H54 (cell line): ENCODE data around the gene GDNF.

ENCODE experiments used
- DNase-seq: peaks from one replicate; pipeline ENCODE4 v3.0.0; 2011; ENCODE audit warnings: low spot score, mixed read lengths; ENCODE audit not compliant: insufficient read length
- FAIRE-seq: peaks from 3 replicates; lab custom pipeline; 2011; peaks lifted over from hg19 to GRCh38; lab: Jason Lieb, UNC
- POLR2A ChIP-seq: IDR thresholded peaks from 2 replicates; pipeline ENCODE4 v1.6.1; 2011; ENCODE audit warnings: low read depth, mild to moderate bottlenecking, low read length

The GDNF gene

DNA sequence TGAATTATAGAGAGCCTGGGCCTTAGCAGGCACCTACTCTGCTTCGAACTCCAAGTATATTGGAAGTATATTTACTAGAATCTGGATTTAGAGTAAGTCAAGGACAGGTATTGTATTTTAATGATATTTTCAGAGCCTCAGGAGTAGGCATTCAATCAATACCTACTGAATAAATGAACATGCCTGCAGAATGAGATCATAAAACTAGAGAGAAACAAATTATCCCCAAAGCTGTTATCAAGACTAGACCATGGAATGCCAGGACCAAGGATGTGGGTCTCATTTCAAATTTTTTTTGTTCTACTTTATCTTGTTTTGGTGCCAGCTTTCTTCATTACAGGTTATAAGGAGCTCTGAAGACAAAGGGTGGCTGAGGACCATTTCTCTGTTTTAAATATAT lies 66.0 kb downstream of the GDNF start:
- FAIRE-seq (no peak), DNase-seq (no peak)
- TF ChIP-seq POLR2A: no peak

DNA sequence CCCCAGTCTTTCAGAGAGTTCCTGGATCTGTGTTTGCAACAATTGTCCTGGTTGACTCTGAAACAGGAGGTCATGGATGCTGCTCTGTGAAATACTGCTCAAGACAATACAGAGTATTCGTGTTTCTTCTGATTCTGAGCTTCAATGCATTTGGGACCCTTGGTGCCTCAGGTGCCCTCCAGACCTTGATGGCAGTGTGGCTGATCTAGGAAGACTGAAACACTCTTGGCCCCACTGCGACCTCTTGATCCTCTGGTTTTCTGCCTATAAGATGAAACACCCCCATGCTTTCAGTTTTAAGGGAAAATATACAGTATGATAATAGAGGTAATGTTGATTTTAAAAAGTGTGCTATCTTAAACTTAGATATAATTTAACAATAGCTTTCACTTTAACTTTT lies 67.6 kb downstream of the GDNF start:
- DNase-seq (no peak), FAIRE-seq (peak; percentile 11)
- TF ChIP-seq POLR2A: no peak

DNA sequence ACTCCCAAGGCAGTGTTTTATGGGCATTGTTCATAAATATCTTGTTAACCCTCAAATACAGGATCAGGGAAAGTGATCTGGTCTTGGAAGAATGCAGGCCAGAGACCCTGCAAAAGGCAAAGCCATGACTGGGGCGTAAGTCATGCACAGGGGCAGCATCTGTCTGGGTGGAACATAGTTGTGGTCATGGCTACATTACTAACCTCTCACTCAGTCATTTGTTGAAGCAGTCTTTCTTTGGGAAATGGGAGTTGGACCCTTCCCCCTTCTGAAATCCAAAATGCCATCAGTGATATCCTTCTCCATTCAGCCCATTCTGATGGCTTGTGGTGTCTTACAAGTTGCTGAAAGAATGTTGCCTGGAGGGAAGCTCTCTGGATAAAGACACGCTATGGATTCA lies 68.1 kb downstream of the GDNF start:
- peak; percentile 58 for DNase-seq
- FAIRE-seq: peak; percentile 99
- no peak for TF ChIP-seq POLR2A

DNA sequence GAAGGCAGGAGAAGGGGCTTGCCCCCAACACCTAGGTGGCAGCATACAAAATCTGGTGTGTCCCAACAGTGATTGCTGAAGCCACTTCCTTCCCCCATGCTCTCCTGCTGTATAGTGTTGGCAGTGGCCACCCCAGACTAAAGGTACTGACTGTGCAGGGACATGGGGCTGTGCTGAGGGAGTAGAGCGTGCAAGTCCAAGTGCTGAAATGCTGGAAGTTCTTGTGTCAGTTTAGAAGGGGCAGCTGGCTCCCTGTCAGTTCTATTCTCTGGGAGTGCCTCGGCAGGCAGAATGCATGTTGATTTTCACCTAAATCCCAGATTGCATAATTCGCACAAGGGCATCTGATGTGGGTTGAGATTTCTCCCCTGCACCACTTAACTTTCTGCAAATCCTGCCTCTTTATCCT lies 68.6 kb downstream of the GDNF start:
- TF ChIP-seq POLR2A: no peak
- no peak for DNase-seq
- FAIRE-seq: peak; percentile 45

DNA sequence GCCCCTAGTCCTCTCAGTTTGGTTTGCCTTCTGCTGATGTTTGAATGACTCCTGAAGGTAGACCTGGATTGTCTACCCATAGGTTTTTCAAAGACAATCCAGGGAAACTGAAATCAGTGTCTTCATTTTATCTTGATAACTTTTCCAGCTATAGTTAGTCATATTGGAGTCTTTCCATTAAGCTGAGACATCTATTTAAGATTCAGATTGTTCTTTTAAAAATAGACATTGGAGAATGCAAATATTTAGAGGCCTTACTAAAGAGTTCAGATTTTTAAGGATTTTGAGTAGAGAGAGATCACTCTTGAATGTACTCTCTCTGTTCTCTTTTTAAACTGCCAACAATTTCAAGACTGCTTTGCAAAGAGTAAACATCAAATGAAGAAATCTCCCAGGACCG lies 69.1 kb downstream of the GDNF start:
- no peak for TF ChIP-seq POLR2A
- DNase-seq (no peak), FAIRE-seq (no peak)

DNA sequence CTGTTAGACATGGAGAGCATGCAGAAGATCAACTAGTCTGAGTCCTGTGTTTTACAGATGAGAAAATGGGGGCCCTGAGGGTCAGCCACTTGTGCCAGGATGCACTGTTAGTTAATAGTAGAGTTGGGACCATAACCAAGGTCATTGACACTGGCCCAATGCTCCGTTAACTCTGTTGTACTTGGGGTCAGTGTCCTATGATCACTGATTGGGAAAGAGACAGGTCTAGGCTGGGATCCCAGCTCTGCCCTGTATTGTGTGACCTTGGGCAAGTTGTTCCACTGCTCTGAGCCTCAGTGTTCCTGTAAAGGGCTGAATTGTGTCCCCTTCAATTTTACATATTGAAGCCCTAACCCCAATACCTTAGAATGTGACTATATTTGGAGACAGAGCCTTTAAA lies 70.0 kb downstream of the GDNF start:
- no peak for TF ChIP-seq POLR2A
- DNase-seq: no peak
- FAIRE-seq: no peak

DNA sequence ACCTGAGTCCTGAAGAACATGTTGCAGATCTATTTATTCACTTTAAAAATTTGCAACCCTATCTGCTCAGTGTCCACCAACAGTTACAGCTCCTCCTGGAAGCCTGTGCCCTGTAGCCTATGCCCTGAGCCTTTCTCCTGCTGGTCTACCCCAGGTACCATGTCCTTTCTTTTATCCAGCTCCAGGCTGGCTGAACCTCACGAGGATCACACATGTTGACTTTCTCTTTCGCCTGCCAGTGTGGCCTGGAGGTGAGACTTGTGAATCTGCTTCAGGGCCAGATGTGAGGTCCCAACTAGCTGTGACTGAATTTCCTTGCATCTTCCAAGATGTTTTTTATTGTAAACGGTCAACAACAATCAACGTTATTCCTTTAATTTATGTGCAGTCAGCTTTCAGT lies 70.7 kb downstream of the GDNF start:
- no peak for TF ChIP-seq POLR2A
- no peak for FAIRE-seq
- DNase-seq: no peak

DNA sequence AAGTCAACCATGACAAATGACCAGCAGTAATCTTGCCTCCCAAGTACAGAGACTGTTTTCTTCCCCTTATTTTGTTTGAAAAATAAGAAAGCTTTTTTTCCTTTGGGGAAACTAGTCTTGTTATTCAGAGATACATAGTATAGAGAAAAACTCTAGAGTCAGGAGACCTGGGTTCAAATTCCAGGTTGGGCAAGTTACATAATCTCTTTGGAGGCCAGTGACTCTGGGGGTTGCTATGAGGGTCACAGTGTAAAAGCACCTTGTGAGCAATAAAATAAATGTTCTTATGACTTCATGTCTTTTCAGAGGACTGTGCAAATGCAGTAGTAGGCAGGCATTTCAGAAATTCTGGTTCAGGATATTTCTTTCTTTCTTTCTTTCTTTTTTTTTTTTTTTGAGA lies 71.5 kb downstream of the GDNF start:
- FAIRE-seq (no peak), DNase-seq (no peak)
- TF ChIP-seq POLR2A: no peak

DNA sequence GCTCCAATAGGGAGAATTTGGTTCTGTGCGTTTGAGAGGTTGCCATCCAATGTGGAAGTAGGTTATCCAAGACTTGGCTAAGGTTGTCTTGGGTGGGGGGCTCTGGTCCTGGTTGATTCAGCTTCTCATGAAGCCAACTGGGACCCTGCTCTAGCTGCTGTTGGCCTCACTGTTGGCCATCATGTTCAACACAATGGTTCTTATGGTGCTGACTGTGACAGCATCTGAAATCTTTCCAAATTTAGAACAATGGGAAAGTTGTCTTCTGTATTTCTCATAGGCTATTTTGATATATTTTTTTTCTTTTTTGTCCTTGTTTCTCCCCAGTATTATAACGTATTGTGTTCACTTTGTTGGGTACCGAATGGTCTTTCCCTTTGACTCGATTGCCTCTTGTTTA lies 71.9 kb downstream of the GDNF start:
- DNase-seq (no peak), FAIRE-seq (no peak)
- TF ChIP-seq POLR2A: no peak

DNA sequence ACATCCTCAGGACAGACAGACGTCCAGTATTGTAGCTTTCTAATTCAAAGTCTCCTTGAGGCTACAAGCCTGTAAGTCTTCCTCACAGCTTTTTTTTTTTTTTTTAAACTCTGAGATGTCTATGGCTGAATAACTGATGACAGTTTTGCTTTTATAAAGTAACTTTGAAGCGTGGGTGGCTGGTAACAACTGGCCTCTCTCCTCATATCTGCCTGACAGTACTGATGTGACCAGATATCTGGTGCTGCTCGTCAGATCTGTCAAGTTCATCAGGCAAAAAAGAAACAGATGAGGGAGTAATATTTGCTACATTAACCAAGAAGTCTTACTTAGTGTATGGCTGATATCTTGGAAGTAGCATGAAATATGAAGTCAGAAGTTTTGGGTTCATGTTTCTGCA lies 72.6 kb downstream of the GDNF start:
- DNase-seq (no peak), FAIRE-seq (no peak)
- TF ChIP-seq POLR2A: no peak
